Esophagus muscularis mucosa (tissue), 4 donors: Measurements from ENCODE around the gene FAM89A. TPM values are rescaled to one million over a fixed set of nuclear protein-coding genes. Genes with fewer than 3 reads are reported as not detected.
"Not testable (repeated sequence)": the region's sequence is repeated elsewhere in the genome, so short reads cannot be mapped to it uniquely, and the experiment has no call there.

ENCODE experiments used
- DNase-seq: peaks from one replicate; pipeline ENCODE4 v3.0.0-alpha.2; 2017; ENCODE audit errors: extremely low spot score
- H3K27ac ChIP-seq, 4 donors: fragments of 200-600 bp; sonication (generic); replicated peaks in 1 of 4; 1 replicate in 3 of 4; 2 replicates in 1 of 4; pipeline ENCODE4 v1.5.1; 2016 to 2019; ENCODE audit warnings: mild to moderate bottlenecking in 1 of 4
- H3K27me3 ChIP-seq, 4 donors: fragments of 200-600 bp; sonication (generic); one replicate each; pipeline versions ENCODE4 v1.5.1 to v1.6.0; 2016 to 2019
- H3K36me3 ChIP-seq, 4 donors: fragments of 200-600 bp; sonication (generic); one replicate each; pipeline ENCODE4 v1.5.1; 2016 to 2019
- H3K4me1 ChIP-seq, 4 donors: fragments of 200-600 bp; sonication (generic); one replicate each; pipeline ENCODE4 v1.5.1; 2016 to 2019
- H3K4me3 ChIP-seq, 4 donors: fragments of 200-600 bp; sonication (generic); 1 replicate in 2 of 4; 2 replicates in 2 of 4; pipeline ENCODE4 v1.5.1; 2016 to 2019; ENCODE audit warnings: mild to moderate bottlenecking in 4 of 4, moderate library complexity in 1 of 4
- H3K9me3 ChIP-seq, 4 donors: fragments of 200-600 bp; sonication (generic); 1 replicate in 3 of 4; 2 replicates in 1 of 4; pipeline ENCODE4 v1.5.1; 2016 to 2019
- CTCF ChIP-seq, 3 experiments: fragments of 200-600 bp in 2 of 3; fragments of 450-650 bp in 1 of 3; sonication (generic) in 2 of 3; IDR thresholded peaks; one replicate each; pipeline ENCODE4 v1.5.1; 2017 to 2019; ENCODE audit warnings: antibody characterized with exemption in 3 of 3, mild to moderate bottlenecking in 2 of 3, moderate library complexity in 1 of 3
- EP300 ChIP-seq: sonication (generic); formaldehyde crosslinking; IDR thresholded peaks from one replicate; pipeline ENCODE4 v1.6.1; 2017; ENCODE audit warnings: antibody characterized with exemption
- POLR2A ChIP-seq: fragments of 450-650 bp; IDR thresholded peaks from one replicate; pipeline ENCODE4 v1.6.1; 2017; ENCODE audit warnings: antibody characterized with exemption, moderate library complexity, mild to moderate bottlenecking, low read depth
- POLR2AphosphoS5 ChIP-seq, 2 donors: sonication (generic); formaldehyde crosslinking; IDR thresholded peaks; one replicate each; pipeline ENCODE4 v1.6.1; 2017; ENCODE audit warnings: antibody characterized with exemption in 2 of 2
- WGBS: methylation state at CpG from one replicate; pipeline ENCODE4 v1.1.5; 2018; 5-methylcytosine and 5-hydroxymethylcytosine counted together
- intact Hi-C: fragments of 100-400 bp; cut with DNase I; formaldehyde crosslinking; loops from one replicate; pipeline ENCODE4 v1.15.1; 2023
- total RNA-seq, 4 donors: library from RNA; depleted of rRNA; stranded (reverse); fragments of >200 nt; gene quantifications; one replicate each; pipeline versions ENCODE4 v1.1.0 to v1.2.1, GENCODE V29; 2016

FAM89A gene
- total RNA-seq, 4 donors from 2014 or later, result 1.7 to 13.6 (median 5.6) TPM

DNA sequence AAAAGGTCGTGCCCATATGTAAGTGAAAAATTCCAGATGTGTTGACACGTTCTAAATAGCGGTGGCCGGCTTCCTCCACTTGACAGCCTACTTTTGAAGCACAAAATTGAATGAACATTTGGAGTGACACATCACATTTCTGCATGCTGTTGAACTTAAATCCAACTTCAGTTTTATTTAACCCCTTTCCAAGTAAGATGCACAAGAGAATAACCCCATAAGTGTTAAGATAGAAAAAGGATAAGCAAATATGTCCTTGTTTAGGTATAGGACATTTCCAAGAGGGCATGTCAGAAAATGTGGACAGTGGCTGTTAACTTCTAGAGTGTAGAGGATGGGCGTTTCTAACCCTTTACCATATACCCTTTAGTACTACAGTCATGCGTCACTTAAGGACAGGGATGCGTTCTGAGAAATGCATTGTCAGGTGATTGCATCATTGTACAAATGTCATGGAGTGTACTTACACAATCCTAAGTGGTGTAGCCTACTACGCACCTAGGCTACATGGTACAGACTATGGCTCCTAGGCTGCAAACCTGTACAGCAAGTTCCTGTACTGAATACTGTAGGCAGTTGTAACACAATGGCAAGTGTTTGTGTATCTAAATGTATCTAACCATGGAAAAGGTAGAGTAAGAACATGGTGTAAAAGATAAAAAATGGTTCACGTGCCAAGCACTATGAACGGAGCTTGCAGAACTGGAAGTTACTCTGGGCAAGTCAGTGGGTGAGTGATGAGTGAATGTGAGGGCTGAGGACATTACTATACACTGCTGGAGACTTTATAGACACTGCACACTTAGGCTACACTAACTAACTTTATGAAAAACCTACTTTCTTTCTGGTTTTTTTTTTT is 9.3 kb upstream of the FAM89A start:
- Histone ChIP-seq H3K4me3 (no peak overlapping the region), H3K4me1 (peaks cover 0 to 18% (median 15%) of the 10 kb centered on the region in 4 donors), H3K27ac (no peak overlapping the region), H3K9me3 (peaks cover 0 to 9% (median 4%) of the 10 kb centered on the region in 4 donors), H3K36me3 (no peaks in the 10 kb centered on the region), H3K27me3 (peaks cover 0 to 24% (median 1%) of the 10 kb centered on the region in 4 donors)
- TF ChIP-seq POLR2A (no peak), EP300 (no peak), POLR2AphosphoS5 (IDR thresholded peaks at IDR 0.05) (no peak), CTCF (IDR thresholded peaks at IDR 0.05) (no peak)
- intact Hi-C loops, result no loop called here
- no peak for DNase-seq
- WGBS, result 64% methylated on average over 10 of the region's 10 CpGs

DNA sequence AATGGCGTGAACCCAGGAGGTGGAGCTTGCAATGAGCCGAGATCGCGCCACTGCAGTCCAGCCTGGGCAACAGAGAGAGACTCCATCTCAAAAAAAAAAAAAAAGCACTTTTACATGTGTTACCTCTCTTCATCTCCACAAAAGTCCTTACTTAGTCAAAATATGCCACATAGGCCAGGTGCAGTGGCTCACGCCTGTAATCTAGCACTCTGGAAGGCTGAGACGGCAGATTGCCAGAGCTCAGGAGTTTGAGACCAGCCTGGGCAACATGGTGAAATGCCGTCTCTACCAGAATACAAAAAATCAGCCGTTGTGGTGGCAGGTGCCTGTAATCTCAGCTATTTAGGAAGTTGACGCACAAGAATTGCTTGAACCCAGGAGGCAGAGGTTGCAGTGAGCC is 8.4 kb upstream of the FAM89A start:
- H3K36me3 ChIP-seq, H3K4me1 ChIP-seq, H3K27ac ChIP-seq, H3K9me3 ChIP-seq, DNase-seq, intact Hi-C loops, H3K4me3 ChIP-seq: not testable (repeated sequence)
- peaks cover 0 to 25% (median 1%) of the 10 kb centered on the region in 4 donors for H3K27me3 ChIP-seq
- WGBS, result 82% methylated on average over 9 of the region's 9 CpGs

DNA sequence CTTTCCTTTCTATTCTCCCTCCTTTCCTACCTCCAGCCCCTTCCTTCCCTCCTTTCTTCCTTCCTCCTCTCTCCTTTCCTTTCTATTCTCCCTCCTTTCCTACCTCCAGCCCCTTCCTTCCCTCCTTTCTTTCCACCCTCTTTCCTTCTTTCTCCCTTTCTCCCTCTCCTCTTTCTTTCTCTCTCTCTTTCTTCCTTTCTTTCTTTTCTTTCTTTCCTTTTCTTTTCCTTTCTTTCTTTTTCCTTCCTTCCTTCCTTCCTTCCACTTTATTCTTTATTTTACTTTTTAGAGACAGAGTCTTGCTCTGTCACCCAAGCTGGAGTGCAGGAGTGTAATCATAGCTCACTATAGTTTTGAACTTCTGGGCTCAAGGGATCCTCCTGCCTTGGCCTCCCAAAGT is 7.5 kb upstream of the FAM89A start:
- H3K36me3 ChIP-seq, H3K27ac ChIP-seq, H3K4me3 ChIP-seq, H3K4me1 ChIP-seq, H3K9me3 ChIP-seq, DNase-seq, intact Hi-C loops: not testable (repeated sequence)
- H3K27me3 ChIP-seq, result peaks cover 0 to 28% (median 1%) of the 10 kb centered on the region in 4 donors

DNA sequence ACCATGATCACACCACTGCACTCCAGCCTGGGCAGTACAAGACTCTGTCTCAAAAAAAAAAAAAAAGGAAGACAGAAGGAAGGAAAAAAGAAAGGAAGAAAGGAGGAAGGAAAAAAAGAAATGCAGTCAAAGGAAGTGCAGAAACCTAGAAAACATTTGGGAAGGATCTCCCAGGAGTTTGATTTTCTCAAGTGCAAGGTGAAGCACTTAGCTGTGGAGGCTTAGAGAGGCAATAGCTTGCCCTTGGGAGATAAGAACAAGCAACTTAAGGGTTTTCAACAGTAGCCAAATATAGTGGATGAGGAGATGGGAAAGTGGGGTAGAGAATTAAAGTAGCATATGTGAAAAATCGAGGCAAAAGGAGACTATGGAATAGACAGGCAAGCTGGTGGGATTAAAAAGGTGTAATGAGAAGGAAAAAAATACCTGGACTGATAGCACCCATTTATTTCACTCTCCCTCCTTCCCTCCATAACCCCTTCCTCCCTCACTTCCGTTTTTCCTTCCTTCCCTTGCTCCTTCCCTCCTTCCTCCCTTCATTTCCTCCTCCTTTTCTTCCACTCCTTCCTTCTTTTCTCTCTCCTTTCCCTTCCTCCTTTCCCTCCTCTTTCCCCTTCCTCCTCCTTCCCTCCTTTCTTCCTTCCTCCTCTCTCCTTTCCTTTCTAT is 6.8 kb upstream of the FAM89A start:
- DNase-seq, result no peak
- TF ChIP-seq POLR2AphosphoS5 (IDR thresholded peaks at IDR 0.05) (no peak), CTCF (IDR thresholded peaks at IDR 0.05) (no peak)
- H3K4me3 ChIP-seq, result no peak overlapping the region
- no peaks in the 10 kb centered on the region for H3K4me1 ChIP-seq
- WGBS, result 60% methylated on average over 2 of the region's 2 CpGs
- H3K27me3 ChIP-seq, result peaks cover 0 to 35% (median 1%) of the 10 kb centered on the region in 4 donors
- H3K36me3 ChIP-seq, result no peaks in the 10 kb centered on the region
- no peak overlapping the region for H3K27ac ChIP-seq
- intact Hi-C loops, result no loop called here
- peaks cover 0 to 10% (median 4%) of the 10 kb centered on the region in 4 donors for H3K9me3 ChIP-seq

DNA sequence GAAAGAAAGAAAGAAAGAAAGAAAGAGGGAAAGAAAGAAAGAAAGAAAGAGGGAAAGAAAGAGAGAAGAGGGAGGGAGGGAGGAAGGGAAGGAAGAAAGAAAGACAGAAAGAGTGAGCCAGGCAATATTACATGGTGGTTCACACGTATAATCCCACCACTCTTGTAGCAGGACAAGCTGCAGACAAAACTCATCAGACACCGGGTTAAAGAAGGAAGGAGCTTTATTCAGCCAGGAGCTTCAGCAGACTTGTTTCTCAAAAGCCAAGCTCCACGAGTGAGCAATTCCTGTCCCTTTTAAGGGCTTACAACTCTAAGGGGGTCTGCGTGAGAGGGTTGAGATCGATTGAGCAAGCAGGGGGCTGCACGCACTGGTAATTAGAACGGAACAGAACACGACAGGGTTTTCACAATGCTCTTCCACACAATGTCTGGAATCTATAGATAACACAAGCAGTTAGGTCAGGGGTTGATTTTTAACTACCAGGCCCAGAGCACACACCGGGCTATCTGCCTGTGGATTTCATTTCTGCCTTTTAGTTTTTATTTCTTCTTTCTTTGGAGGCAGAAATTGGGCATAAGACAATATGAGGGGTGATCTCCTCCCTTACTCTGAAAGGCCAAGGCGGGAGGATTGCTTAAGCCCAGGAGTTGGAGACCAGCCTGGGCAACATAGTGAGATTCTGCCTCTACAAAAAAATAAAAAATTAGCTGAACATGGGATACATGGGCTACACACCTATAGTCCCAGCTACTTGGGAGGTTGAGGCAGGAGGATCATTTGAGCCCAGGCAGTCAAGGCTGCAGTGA is 6.1 kb upstream of the FAM89A start:
- DNase-seq, H3K27ac ChIP-seq, intact Hi-C loops, H3K9me3 ChIP-seq, H3K4me1 ChIP-seq, H3K36me3 ChIP-seq, H3K4me3 ChIP-seq: not testable (repeated sequence)
- peaks cover 0 to 39% (median 1%) of the 10 kb centered on the region in 4 donors for H3K27me3 ChIP-seq
- WGBS, result 92% methylated on average over 10 of the region's 10 CpGs

GRCh38 chr1:231045286-231045685 is 5.2 kb upstream of the FAM89A start:
- Histone ChIP-seq H3K4me3 (no peak overlapping the region), H3K9me3 (peaks cover 0 to 10% (median 4%) of the 10 kb centered on the region in 4 donors), H3K27ac (no peak overlapping the region), H3K27me3 (peaks cover 0 to 47% (median 6%) of the 10 kb centered on the region in 4 donors), H3K4me1 (peaks cover 7 to 11% (median 9%) of the 10 kb centered on the region in 4 donors), H3K36me3 (no peaks in the 10 kb centered on the region)
- TF ChIP-seq POLR2A, result no peak
- no peak for TF ChIP-seq EP300
- TF ChIP-seq POLR2AphosphoS5 (IDR thresholded peaks at IDR 0.05), result no peak
- no peak for TF ChIP-seq CTCF (IDR thresholded peaks at IDR 0.05)
- DNase-seq, result no peak
- intact Hi-C loops, result no loop called here
